ENCODE data around the gene TMEM63B. TPM values are rescaled to one million over a fixed set of nuclear protein-coding genes. Genes with fewer than 3 reads are reported as not detected.
"Not testable (repeated sequence)": the region's sequence is repeated elsewhere in the genome, so short reads cannot be mapped to it uniquely, and the experiment has no call there.

The TMEM63B gene
- total RNA-seq, 1 donor from 2014 or later, result 14.0 TPM

DNA sequence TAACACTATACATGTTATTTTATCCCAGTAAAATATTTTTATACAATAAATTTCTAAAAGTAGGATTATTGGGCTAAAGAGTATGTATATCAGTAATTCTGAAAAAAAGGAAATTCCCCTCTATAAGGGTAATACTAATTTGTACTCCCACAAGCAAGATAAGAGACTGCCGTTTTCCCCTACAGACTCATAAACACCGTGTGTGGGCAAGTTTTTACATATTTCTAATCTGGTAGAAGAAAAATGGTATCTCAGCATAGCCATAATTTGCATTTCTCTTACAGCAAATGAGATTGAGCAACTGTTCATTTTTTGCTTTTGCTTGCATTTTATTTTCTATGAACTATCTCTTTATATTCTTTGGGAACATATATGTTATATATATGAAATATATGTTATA, 63.4 kb downstream of the TMEM63B start:
- DNase-seq (ENCODE audit: low read depth, low spot score), result no peak

DNA sequence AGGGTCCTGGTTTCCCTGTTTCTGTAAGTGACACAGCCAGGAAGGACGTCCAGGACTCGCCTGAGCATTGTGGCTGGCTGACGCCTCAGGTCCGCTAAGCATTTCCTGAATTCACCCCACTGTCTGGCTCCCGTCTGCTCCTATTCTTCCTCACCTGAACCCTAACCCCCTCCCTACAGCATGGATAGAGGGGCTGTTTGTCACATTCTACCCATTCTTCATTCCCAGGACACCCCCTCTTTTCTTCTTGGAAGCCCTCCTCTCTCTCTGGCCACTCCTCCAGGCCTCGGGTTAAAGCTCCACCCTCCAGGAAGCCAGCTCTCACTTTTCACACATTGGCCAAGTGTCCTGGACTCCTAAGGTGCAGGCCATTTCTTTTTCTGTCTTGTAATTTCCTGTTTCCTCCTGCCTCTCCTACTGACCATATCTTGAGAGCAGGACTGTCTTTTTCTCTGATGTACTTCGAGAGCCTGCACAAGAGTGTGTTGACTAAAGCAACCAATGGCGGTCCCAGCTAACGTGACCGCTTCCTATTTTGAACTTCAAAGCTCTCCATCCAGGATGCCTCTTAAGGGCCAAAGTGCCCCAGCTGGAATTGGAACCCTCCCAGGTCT, 65.2 kb downstream of the TMEM63B start:
- DNase-seq (ENCODE audit: low read depth, low spot score), result no peak

DNA sequence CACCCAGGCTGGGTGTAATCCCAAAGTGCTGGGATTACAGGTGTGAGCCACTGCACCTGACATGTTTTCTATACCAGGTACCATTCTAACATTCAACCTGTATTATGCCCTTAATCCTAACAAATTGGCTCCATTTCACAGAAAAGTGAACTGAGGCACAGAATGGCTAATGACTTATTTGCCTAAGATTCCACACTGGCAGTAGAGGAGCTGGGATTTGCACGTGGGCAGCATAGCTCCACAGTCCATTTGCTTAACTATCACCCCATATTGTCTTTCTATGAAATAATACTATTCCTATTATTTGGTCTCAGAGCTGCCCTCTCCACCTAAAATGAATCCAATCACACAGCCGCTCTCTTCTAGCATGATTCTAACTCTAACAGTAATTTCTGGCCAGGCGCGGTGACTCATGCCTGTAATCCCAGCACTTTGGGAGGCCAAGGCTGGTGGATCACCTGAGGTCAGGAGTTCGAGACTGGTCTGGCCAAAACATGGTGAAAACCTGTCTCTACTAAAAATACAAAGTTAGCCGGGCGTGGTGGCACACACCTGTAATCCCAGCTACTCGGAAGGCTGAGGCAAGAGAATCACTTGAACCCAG, 66.1 kb downstream of the TMEM63B start:
- DNase-seq (ENCODE audit: low read depth, low spot score), result no peak

DNA sequence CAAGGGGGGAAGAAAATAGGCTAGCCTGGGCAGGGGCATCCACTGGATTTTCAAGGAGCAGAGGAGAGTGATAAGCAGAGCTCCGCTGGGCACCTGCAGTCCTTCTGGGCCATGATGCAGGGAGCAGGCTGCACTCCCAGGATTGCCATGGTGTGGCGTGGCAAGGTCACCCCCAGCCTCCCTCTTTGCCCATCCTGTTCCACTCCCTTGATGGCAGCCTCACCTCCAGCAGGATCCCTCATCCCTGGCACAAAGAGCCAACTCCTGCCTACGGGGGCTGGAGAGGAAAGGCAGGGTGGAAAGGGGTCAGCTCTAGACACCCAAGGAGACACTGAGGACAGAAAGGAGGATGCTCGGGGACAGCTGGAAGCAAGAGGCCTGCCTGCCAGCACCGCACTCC, 67.0 kb downstream of the TMEM63B start:
- DNase-seq (ENCODE audit: low read depth, low spot score), result no peak

DNA sequence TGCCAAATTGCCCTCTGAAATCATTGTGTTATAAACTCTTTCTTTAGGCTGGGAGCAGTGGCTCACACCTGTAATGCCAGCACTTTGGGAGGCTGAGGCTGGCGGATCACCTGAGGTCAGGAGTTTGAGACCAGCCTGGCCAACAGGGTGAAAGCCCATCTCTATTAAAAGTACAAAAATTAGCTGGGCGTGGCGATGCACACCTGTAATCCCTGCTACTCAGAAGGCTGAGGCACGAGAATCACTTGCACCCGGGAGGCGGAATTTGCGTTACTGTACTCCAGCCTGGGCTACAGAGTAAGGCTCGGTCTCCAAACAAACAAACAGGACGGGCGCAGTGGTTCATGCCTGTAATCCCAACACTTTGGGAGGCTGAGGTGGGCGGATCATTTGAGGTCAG, 69.0 kb downstream of the TMEM63B start:
- DNase-seq (ENCODE audit: low read depth, low spot score), result not testable (repeated sequence)

DNA sequence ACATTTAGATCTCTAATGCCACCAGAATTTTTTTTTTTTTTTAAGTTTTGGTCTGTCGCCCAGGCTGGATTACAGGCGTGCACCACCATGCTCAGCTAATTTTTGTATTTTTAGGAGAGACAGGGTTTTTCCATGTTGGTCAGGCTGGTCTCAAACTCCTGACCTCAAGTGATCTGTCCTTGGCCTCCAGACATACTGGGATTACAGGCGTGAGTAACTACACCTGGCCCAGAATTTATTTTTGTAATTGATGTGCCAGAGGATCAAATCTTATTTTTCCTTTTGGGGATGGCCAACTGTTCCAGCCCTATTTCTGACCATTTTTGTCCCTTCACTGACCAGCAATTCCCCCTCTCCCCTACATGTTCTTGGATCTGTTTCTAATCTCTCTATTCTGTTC, 71.3 kb downstream of the TMEM63B start:
- no peak for DNase-seq (ENCODE audit: low read depth, low spot score)

DNA sequence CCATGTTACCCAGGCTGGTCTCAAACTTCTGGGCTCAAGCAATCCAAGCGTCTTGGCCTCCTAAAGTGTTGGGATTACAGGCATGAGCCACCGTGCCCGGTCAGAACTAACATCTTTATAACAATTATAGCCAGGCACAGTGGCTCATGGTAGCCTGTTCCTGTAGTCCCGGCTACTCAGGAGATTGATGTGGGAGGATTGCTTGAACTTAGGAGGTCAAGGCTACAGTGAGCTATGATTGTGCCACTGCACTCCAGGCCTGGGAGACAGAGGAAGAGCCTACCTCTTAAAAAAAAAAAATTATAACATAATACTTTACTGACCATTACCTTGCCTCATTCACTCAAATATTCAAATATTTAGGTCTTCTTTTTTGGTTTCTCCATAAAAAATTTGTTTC, 72.5 kb downstream of the TMEM63B start:
- no peak for DNase-seq (ENCODE audit: low read depth, low spot score)

DNA sequence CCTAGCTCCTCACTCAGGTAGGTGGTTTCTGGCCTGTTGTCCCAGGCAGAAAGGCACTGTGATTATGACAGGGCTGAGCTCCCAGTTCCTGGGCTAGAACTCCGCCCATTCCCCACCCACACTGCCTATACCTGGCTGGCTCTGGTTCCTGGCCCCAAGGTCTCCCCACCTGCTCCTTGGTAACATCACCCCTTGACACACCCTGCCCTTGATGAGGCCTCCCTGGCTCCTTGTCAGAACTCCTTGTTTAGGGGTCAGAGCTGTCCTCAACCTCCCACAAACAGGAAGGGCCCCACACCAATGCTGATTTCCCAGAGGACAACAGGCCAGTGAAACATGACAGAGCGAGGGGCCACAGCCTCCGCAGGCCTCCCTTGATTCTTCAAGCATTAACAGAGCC, 73.8 kb downstream of the TMEM63B start:
- DNase-seq (ENCODE audit: low read depth, low spot score), result no peak

DNA sequence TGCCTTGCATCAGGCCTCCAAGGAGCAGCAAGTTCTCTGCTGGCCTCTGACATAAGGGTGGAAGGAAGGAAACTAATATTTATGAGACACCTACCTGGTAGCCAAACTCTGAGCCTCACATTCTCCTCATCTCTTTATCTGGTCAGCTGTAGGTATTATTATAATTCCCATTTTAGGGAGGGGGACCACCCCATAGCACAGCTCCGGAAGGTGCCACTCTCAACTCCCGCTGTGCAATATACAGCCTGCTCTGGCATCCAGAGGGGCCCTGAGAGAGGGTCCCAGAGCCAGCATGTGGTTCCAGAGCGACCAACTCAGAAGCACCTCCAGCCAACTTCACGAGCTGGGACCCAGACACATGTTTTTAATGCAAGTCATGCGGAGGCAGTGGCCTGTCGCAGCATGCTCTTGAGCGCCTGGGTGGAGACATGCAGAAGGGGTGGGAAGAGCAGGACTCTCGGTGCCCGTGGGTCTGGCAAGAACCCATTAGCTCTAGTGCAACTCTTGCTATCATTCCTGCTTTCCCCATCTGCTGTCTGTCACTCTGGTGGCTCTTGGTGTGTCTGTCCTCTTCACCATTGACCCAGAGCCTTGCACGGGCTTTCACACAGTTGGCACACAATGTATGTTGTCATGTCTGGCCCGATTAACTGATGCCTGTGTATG, 74.4 kb downstream of the TMEM63B start:
- DNase-seq (ENCODE audit: low read depth, low spot score), result no peak

DNA sequence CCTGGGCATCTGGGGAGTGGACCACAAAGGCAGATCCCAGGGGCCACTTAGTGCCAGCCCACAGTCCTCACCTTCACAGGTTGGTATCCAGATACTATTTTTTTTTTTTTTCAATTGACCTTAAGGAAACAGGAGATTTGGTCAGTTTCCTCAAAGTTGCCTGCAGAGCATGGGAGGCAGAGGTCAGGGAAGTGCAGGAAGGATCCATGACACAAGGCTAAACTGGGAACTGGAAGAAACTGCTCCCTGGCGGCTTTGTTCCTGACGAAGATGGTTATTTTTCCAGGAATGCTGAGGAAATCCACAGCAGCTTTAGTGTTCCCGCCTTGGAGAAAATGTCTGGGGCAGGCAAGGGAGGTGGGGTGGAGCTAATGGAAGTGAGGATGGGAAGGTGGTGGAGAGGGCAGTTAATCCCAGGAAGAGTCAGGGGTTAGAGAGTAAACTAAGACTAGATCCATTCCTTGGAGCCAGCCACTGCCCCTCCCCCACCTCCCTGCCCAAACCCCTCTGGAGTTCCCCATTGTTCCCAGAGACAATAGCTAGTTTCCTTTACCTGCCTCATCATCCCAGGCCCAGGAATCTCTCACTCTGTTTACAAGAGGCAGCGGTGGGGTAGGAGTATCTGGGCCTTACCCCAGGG, 75.1 kb downstream of the TMEM63B start:
- DNase-seq (ENCODE audit: low read depth, low spot score), result no peak

DNA sequence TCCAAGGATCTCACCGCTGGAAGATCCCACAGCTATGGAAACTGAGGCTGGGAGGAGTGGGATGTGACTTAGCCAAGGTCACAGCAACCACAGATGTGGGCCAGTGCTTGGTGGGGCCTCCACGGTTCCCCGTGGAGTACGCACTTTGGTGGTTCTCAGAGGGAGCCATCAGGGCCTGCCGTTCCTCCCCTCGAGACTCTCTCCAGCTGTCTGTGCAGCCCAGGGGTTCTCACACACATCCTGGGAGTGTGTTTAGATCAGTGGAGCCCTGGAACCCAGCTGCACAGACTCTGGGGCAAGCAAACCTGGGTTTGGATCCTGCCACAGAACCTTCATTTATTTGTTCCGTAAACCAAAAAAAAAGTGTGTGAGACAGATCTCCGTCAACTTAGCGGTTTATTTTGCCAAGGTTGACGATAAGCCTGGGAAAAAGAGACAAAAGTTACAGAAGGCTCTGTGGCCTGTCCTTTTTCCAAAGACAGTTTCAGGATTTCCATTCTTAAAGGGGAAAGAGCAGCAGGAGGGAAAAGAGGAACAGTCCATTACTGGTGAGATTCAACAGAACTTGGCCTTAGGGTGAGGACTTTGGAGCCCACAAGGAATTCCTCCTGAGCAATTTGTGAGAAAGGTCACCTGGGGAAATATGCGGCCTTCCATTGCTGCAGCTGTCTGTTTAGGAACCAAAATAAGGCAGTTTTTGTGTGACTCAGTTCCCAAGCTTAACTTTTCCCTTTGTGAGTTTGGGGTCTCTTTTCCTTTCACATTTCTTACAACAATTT, 75.8 kb downstream of the TMEM63B start:
- DNase-seq (ENCODE audit: low read depth, low spot score), result no peak

DNA sequence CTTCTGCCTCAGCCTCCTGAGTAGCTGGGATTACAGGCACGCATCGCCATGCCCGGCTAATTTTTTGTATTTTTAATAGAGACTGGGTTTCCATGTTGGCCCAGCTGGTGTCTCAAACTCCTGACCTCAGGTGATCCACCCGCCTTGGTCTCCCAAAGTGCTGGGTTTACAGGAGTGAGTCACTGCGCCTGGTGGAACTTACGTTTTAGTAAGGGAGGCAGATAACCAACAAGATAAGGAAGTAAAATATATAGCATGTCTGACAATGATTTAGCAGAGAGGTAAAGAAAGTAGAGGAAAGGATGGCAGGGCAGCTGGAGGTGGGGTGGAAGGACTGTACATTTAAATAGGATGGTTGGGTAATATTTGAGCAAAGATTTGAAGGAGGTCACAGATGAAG, 76.6 kb downstream of the TMEM63B start:
- no peak for DNase-seq (ENCODE audit: low read depth, low spot score)

Other genes starting within 250 kb of the TMEM63B start
- gene MRPL14, start 102 bp upstream of the TMEM63B start, total RNA-seq, result 60.5 and 70.8 TPM in 2 replicates
- gene CAPN11, start 31.3 kb downstream of the TMEM63B start, total RNA-seq, result 0.67 and 2.7 TPM in 2 replicates
- gene MYMX, start 89.4 kb downstream of the TMEM63B start, total RNA-seq, result 0.13 TPM in 1 of 2 replicates, not detected in the other
- gene SLC29A1, start 96.0 kb downstream of the TMEM63B start, total RNA-seq, result 72.0 and 88.4 TPM in 2 replicates
- 779 and 1,245 TPM in 2 replicates for gene HSP90AB1, start 119.5 kb downstream of the TMEM63B start, total RNA-seq
- 43.8 and 57.0 TPM in 2 replicates for gene SLC35B2, start 130.0 kb downstream of the TMEM63B start, total RNA-seq
- gene NFKBIE, start 138.0 kb downstream of the TMEM63B start, total RNA-seq, result 9.6 and 14.0 TPM in 2 replicates
- gene TMEM151B, start 142.9 kb downstream of the TMEM63B start, total RNA-seq, result 0.07 and 0.11 TPM in 2 replicates
- gene AARS2, start 185.8 kb downstream of the TMEM63B start, total RNA-seq, result 17.3 and 27.0 TPM in 2 replicates
- not detected in 2 replicates for gene SPATS1, start 215.1 kb downstream of the TMEM63B start, total RNA-seq

Data from pulmonary artery endothelial cell (primary cell).